Natural killer cell (primary cell): ENCODE data around the gene ERBB2. TPM values are rescaled to one million over a fixed set of nuclear protein-coding genes. Genes with fewer than 3 reads are reported as not detected.

Experiments used
- ATAC-seq, 3 donors: fragments of 150-1000 bp in 2 of 3; fragments of 200-7000 bp in 1 of 3; cut with Tn5 transposase; 1 replicate in 1 of 3; 2 replicates in 2 of 3; pipeline ENCODE4 v1.10.0; 2021; ENCODE audit warnings: mild to moderate bottlenecking in 2 of 3, moderate library complexity in 2 of 3
- DNase-seq, 2 donors: peaks; one replicate each; pipeline versions ENCODE4 v3.0.0 to v3.0.0-alpha.2; 2013 to 2021; ENCODE audit warnings: mixed read lengths in 1 of 2
- H3K27ac ChIP-seq: one replicate; pipeline ENCODE4 v1.5.1; 2013; ENCODE audit warnings: mild to moderate bottlenecking, low read length
- H3K27me3 ChIP-seq: one replicate; pipeline ENCODE4 v1.6.1; 2013; ENCODE audit warnings: low read length; ENCODE audit not compliant: control insufficient read depth, insufficient read depth
- H3K36me3 ChIP-seq: one replicate; pipeline ENCODE4 v1.6.1; 2013; ENCODE audit warnings: low read length; ENCODE audit not compliant: control insufficient read depth, insufficient read depth
- H3K4me1 ChIP-seq: one replicate; pipeline ENCODE4 v1.6.1; 2013; ENCODE audit warnings: low read length; ENCODE audit not compliant: control insufficient read depth, insufficient read depth
- H3K4me3 ChIP-seq: one replicate; pipeline ENCODE4 v1.5.1; 2013; ENCODE audit warnings: low read length
- H3K9me3 ChIP-seq: one replicate; pipeline ENCODE4 v1.6.1; 2013; ENCODE audit warnings: low read length; ENCODE audit not compliant: control insufficient read depth, insufficient read depth
- H3K27ac Mint-ChIP-seq, 2 donors: one replicate each; pipeline ENCODE4 v1.8.0; 2022; ENCODE audit warnings: mild to moderate bottlenecking in 2 of 2, mixed read lengths in 2 of 2, moderate library complexity in 1 of 2
- H3K27me3 Mint-ChIP-seq, 2 donors: one replicate each; pipeline ENCODE4 v1.8.0; 2022; ENCODE audit warnings: low read depth in 2 of 2, mixed read lengths in 2 of 2
- H3K36me3 Mint-ChIP-seq: one replicate; pipeline ENCODE4 v1.8.0; 2022; ENCODE audit warnings: mixed read lengths
- H3K4me1 Mint-ChIP-seq, 2 donors: one replicate each; pipeline ENCODE4 v1.8.0; 2022; ENCODE audit warnings: mixed read lengths in 2 of 2
- H3K4me3 Mint-ChIP-seq: one replicate; pipeline ENCODE4 v1.8.0; 2022; ENCODE audit warnings: mild to moderate bottlenecking, moderate library complexity, mixed read lengths
- H3K9me3 Mint-ChIP-seq, 2 donors: one replicate each; pipeline ENCODE4 v1.8.0; 2022; ENCODE audit warnings: mixed read lengths in 2 of 2
- CTCF ChIP-seq: fragments of 200-600 bp; IDR thresholded peaks from one replicate; pipeline ENCODE4 v1.8.0; 2022; ENCODE audit warnings: antibody characterized with exemption
- WGBS: methylation state at CpG from one replicate; pipeline ENCODE4 v1.1.7; 2013; ENCODE audit warnings: missing lambda C conversion rate; ENCODE audit not compliant: insufficient coverage; 5-methylcytosine and 5-hydroxymethylcytosine counted together
- intact Hi-C: fragments of 100-400 bp; cut with micrococcal nuclease; formaldehyde crosslinking; loops from one replicate; pipeline ENCODE4 v1.14.2; 2022
- total RNA-seq, 4 donors: library from RNA; stranded (reverse); fragments of 120-200 nt in 1 of 4; gene quantifications; one replicate each; pipeline versions ENCODE4 v1.2.3 to v1.2.4, GENCODE V29; 2013 to 2022

Gene ERBB2
- total RNA-seq, 3 donors from 2014 or later (not counting 1 experiment from before 2014, with no cell fraction given): 77.6 to 115 (median 82.1) TPM

GRCh38 chr17:39660011-39660360, 39.9 kb upstream of the ERBB2 start:
- H3K27ac ChIP-seq: peak overlapping the region; percentile 3
- DNase-seq (no peak), ATAC-seq (no peak)
- H3K4me1 ChIP-seq: peaks cover 17% of the 10 kb centered on the region
- no peak overlapping the region for H3K4me3 Mint-ChIP-seq
- H3K4me1 Mint-ChIP-seq: peaks cover 0 to 15% of the 10 kb centered on the region in 2 donors
- no peak overlapping the region for H3K27ac Mint-ChIP-seq
- TF ChIP-seq CTCF: no peak
- intact Hi-C loops: no loop called here
- H3K27me3 ChIP-seq: no peaks in the 10 kb centered on the region
- H3K36me3 Mint-ChIP-seq: no peaks in the 10 kb centered on the region
- no peaks in the 10 kb centered on the region for H3K27me3 Mint-ChIP-seq
- H3K4me3 ChIP-seq: no peak overlapping the region
- H3K36me3 ChIP-seq: peaks cover 62% of the 10 kb centered on the region
- no peaks in the 10 kb centered on the region for H3K9me3 Mint-ChIP-seq
- 64% methylated on average over 5 of the region's 5 CpGs for WGBS
- no peaks in the 10 kb centered on the region for H3K9me3 ChIP-seq

- intact Hi-C loops: no loop called here
- DNase-seq (no peak), ATAC-seq (no peak)
- Mint-ChIP-seq H3K27me3 (no peaks in the 10 kb centered on the region), H3K4me3 (no peak overlapping the region), H3K27ac (no peak overlapping the region), H3K9me3 (no peaks in the 10 kb centered on the region), H3K36me3 (no peaks in the 10 kb centered on the region), H3K4me1 (peaks cover 0 to 12% of the 10 kb centered on the region in 2 donors)
- Histone ChIP-seq H3K9me3 (no peaks in the 10 kb centered on the region), H3K27me3 (no peaks in the 10 kb centered on the region), H3K4me1 (peaks cover 17% of the 10 kb centered on the region), H3K4me3 (no peak overlapping the region), H3K36me3 (peaks cover 62% of the 10 kb centered on the region), H3K27ac (no peak overlapping the region)
- 94% methylated on average over 35 of the region's 35 CpGs for WGBS
- TF ChIP-seq CTCF: no peak
Observed at GRCh38 chr17:39660397-39661385, 39.2 kb upstream of the ERBB2 start.

- no peaks in the 10 kb centered on the region for H3K9me3 ChIP-seq
- no peak overlapping the region for H3K27ac ChIP-seq
- peaks cover 2% of the 10 kb centered on the region for H3K27me3 ChIP-seq
- H3K4me1 Mint-ChIP-seq: peaks cover 0 to 10% of the 10 kb centered on the region in 2 donors
- H3K9me3 Mint-ChIP-seq: no peaks in the 10 kb centered on the region
- no peak overlapping the region for H3K4me3 ChIP-seq
- no peaks in the 10 kb centered on the region for H3K36me3 Mint-ChIP-seq
- H3K36me3 ChIP-seq: peaks cover 52% of the 10 kb centered on the region
- H3K27ac Mint-ChIP-seq: no peak overlapping the region
- H3K4me1 ChIP-seq: peaks cover 20% of the 10 kb centered on the region
- 92% methylated on average over 8 of the region's 8 CpGs for WGBS
- TF ChIP-seq CTCF: no peak
- H3K27me3 Mint-ChIP-seq: no peaks in the 10 kb centered on the region
- ATAC-seq (no peak), DNase-seq (no peak)
- H3K4me3 Mint-ChIP-seq: no peak overlapping the region
- intact Hi-C loops: no loop called here
Observed at GRCh38 chr17:39661744-39662541, 37.9 kb upstream of the ERBB2 start.
